GM18508 (cell line): Measurements from ENCODE around the gene MBTPS1.

Experiments
- ATAC-seq: cut with Tn5 transposase; IDR thresholded peaks from one replicate; pipeline ENCODE4 v1.9.1; 2021; ENCODE audit warnings: moderate number of reproducible peaks; ENCODE audit not compliant: insufficient read depth, unreplicated experiment

MBTPS1 gene

GRCh38 chr16:84116720-84117493 lies at the start of gene MBTPS1:
TSS of gene MBTPS1 (minus strand) at chr16:84116942. CDS start at chr16:84101783, 15,159 bp downstream.
- ATAC-seq = peak; percentile 73

- no peak for ATAC-seq
Measured at GRCh38 chr16:84165746-84166145, 49.0 kb upstream of the MBTPS1 start.

GRCh38 chr16:84161801-84162200 lies 45.1 kb upstream of the MBTPS1 start:
- ATAC-seq = no peak

GRCh38 chr16:84161037-84161436 lies 44.3 kb upstream of the MBTPS1 start:
- no peak for ATAC-seq

- ATAC-seq = no peak
Measured at GRCh38 chr16:84159800-84160199, 43.1 kb upstream of the MBTPS1 start.

GRCh38 chr16:84159007-84159406 lies 42.3 kb upstream of the MBTPS1 start:
- no peak for ATAC-seq

GRCh38 chr16:84156342-84156784 lies 39.6 kb upstream of the MBTPS1 start:
- ATAC-seq = no peak

- ATAC-seq = no peak
Measured at GRCh38 chr16:84155771-84156170, 39.0 kb upstream of the MBTPS1 start.

GRCh38 chr16:84155226-84155625 lies 38.5 kb upstream of the MBTPS1 start:
- ATAC-seq = no peak

- no peak for ATAC-seq
Measured at GRCh38 chr16:84153660-84154214, 37.0 kb upstream of the MBTPS1 start.

GRCh38 chr16:84150926-84151325 lies 34.2 kb upstream of the MBTPS1 start:
- ATAC-seq = no peak

GRCh38 chr16:84144859-84145639 lies 28.3 kb upstream of the MBTPS1 start, which contains the start of the genes DNAAF1 and HSDL1:
TSS of gene DNAAF1 (plus strand) at chr16:84145308. CDS start at chr16:84145441, 133 bp downstream.
TSS of gene HSDL1 (minus strand) at chr16:84145177. CDS start at chr16:84131321, 13,856 bp downstream.
- no peak for ATAC-seq

- ATAC-seq = no peak
Measured at GRCh38 chr16:84144209-84144858, 27.6 kb upstream of the MBTPS1 start.

GRCh38 chr16:84143784-84144199 lies 27.1 kb upstream of the MBTPS1 start:
- ATAC-seq = no peak

GRCh38 chr16:84143081-84143480 lies 26.3 kb upstream of the MBTPS1 start:
- no peak for ATAC-seq

- ATAC-seq = no peak
Measured at GRCh38 chr16:84141143-84141670, 24.5 kb upstream of the MBTPS1 start.

- ATAC-seq = no peak
Measured at GRCh38 chr16:84139628-84140258, 23.0 kb upstream of the MBTPS1 start.

GRCh38 chr16:84138824-84139627 lies 22.3 kb upstream of the MBTPS1 start:
- no peak for ATAC-seq

- no peak for ATAC-seq
Measured at GRCh38 chr16:84138500-84138823, 21.7 kb upstream of the MBTPS1 start.
